OCI-LY1 (cell line): ENCODE measurements around the gene CDH4.

Experiments used
- H2AFZ ChIP-seq: fragments of 200-600 bp; sonication (generic), shearing (Covaris generic); 2 replicates; pipeline ENCODE4 v1.6.0; 2014; ENCODE audit warnings: antibody characterized with exemption, mild to moderate bottlenecking, low read length
- H3F3A ChIP-seq: fragments of 200-600 bp; sonication (generic), shearing (Covaris generic); 2 replicates; pipeline ENCODE4 v1.6.0; 2014; ENCODE audit warnings: mild to moderate bottlenecking, antibody characterized with exemption, low read length, moderate library complexity; ENCODE audit not compliant: insufficient read depth
- H3K27ac ChIP-seq: fragments of 200-600 bp; sonication (generic); 2 replicates; pipeline ENCODE4 v1.5.1; 2014; ENCODE audit warnings: low read length, mixed run types, mild to moderate bottlenecking, low read depth; ENCODE audit not compliant: poor library complexity, severe bottlenecking
- H3K27me3 ChIP-seq: fragments of 200-600 bp; sonication (generic); 2 replicates; pipeline ENCODE4 v1.6.0; 2014; ENCODE audit warnings: antibody characterized with exemption, mild to moderate bottlenecking, low read length, moderate library complexity; ENCODE audit not compliant: insufficient read depth
- H3K36me3 ChIP-seq: fragments of 200-600 bp; sonication (generic); 2 replicates; pipeline ENCODE4 v1.6.1; 2014; ENCODE audit warnings: mild to moderate bottlenecking, antibody characterized with exemption, low read length, moderate library complexity, mixed read lengths; ENCODE audit not compliant: insufficient read depth
- H3K4me1 ChIP-seq: fragments of 200-600 bp; sonication (generic); 2 replicates; pipeline ENCODE4 v1.5.1; 2014; ENCODE audit warnings: mild to moderate bottlenecking, low read length, moderate library complexity; ENCODE audit not compliant: insufficient read depth, severe bottlenecking
- H3K4me2 ChIP-seq: fragments of 200-600 bp; sonication (generic), shearing (Covaris generic); 2 replicates; pipeline ENCODE4 v1.6.1; 2014; ENCODE audit warnings: low read length
- H3K4me3 ChIP-seq: fragments of 200-600 bp; sonication (generic); 2 replicates; pipeline ENCODE4 v1.5.1; 2014; ENCODE audit warnings: low read length, low read depth, mild to moderate bottlenecking, mixed read lengths; ENCODE audit not compliant: poor library complexity, severe bottlenecking
- H3K79me2 ChIP-seq: fragments of 200-600 bp; shearing (Covaris generic); 2 replicates; pipeline ENCODE4 v1.6.1; 2016; ENCODE audit warnings: mixed run types, low read length, mixed read lengths; ENCODE audit not compliant: insufficient read depth
- H3K9ac ChIP-seq: fragments of 200-600 bp; sonication (generic), shearing (Covaris generic); 2 replicates; pipeline ENCODE4 v1.6.1; 2014; ENCODE audit warnings: mild to moderate bottlenecking, low read length, mixed read lengths
- H3K9me2 ChIP-seq: fragments of 200-600 bp; sonication (generic), shearing (Covaris generic); 2 replicates; pipeline ENCODE4 v1.6.1; 2014; ENCODE audit warnings: low read depth, mild to moderate bottlenecking, low read length, mixed read lengths
- H3K9me3 ChIP-seq: fragments of 200-600 bp; shearing (Covaris generic); 2 replicates; pipeline ENCODE4 v1.6.1; 2014; ENCODE audit warnings: low read length, mixed read lengths
- H4K20me1 ChIP-seq: fragments of 200-600 bp; sonication (generic), shearing (Covaris generic); 2 replicates; pipeline ENCODE4 v1.6.0; 2016; ENCODE audit warnings: mild to moderate bottlenecking, low read length; ENCODE audit not compliant: insufficient read depth
- EZH2 ChIP-seq: fragments of 200-600 bp; sonication (generic), shearing (Covaris generic); IDR thresholded peaks from 2 replicates; pipeline ENCODE4 v1.8.0; 2017; ENCODE audit warnings: borderline replicate concordance, mixed run types, mild to moderate bottlenecking, antibody characterized with exemption, low read length, moderate library complexity, mixed read lengths
- TF ChIP-seq, protein P1 (sequence below): fragments of 200-600 bp; sonication (generic), shearing (Covaris generic); IDR thresholded peaks from 2 replicates; pipeline ENCODE4 v1.5.1; 2017; ENCODE audit warnings: mild to moderate bottlenecking, antibody characterized with exemption, low read length, moderate library complexity, mixed read lengths

Gene CDH4

DNA sequence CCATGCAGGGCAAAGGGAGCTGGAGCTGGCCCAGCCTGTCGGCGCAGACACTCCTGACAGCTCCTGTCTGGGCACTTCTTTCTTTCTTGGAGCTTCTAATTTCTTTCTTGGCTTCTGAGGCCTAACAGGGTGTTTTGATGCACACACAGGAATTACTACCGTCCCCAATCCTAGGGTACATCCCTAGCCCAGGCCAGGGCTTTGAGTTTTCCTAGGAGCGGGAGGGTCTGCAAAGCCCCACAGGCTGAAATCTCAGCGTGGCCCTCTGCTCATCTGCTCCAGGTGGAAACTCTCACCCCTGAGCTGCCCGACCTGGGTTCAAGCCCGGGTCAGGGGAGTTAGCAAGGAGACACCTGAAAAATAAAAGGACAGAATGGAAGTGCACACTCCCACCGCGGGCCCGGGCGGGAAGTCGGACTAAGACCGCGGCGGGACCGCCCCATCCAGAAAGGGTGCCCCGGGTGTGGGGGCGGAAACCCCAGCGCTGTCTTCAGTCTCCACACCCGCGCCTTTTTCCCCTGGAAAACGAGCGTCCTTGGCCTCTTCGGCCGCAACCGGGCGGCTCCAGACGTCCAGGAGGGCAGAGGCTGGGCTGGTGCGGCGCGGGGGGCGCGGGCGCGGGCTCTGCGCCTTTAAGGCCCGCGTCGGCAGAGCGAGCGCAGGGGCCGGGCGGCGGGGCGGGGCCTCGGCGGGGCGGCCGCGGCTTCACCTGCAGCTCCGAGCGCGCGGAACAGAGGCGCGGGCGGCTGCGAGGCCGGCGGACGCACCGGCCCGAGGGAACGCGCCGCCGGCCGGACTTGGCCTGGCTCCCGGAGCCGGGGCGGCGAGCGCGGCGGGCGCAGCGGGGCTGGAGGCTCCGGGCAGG lies at the start of gene CDH4:
Gene CDH4 (plus strand): TSS at position 733 of the 865 bp plus-strand sequence.
- no peaks in the 10 kb centered on the region for H3K4me1 ChIP-seq
- H3K27me3 ChIP-seq = no peaks in the 10 kb centered on the region
- TF ChIP-seq, protein P1, sequence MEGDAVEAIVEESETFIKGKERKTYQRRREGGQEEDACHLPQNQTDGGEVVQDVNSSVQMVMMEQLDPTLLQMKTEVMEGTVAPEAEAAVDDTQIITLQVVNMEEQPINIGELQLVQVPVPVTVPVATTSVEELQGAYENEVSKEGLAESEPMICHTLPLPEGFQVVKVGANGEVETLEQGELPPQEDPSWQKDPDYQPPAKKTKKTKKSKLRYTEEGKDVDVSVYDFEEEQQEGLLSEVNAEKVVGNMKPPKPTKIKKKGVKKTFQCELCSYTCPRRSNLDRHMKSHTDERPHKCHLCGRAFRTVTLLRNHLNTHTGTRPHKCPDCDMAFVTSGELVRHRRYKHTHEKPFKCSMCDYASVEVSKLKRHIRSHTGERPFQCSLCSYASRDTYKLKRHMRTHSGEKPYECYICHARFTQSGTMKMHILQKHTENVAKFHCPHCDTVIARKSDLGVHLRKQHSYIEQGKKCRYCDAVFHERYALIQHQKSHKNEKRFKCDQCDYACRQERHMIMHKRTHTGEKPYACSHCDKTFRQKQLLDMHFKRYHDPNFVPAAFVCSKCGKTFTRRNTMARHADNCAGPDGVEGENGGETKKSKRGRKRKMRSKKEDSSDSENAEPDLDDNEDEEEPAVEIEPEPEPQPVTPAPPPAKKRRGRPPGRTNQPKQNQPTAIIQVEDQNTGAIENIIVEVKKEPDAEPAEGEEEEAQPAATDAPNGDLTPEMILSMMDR = no peak
- no peak for TF ChIP-seq EZH2
- H3K4me3 ChIP-seq = no peak within 1 kb of the TSS
- H3K79me2 ChIP-seq = no peaks in the 10 kb centered on the region
- H2AFZ ChIP-seq = no peak within 1 kb of the TSS
- H3K36me3 ChIP-seq = no peaks in the 10 kb centered on the region
- no peaks in the 10 kb centered on the region for H3K9me2 ChIP-seq
- H4K20me1 ChIP-seq = no peaks in the 10 kb centered on the region
- no peak within 1 kb of the TSS for H3K27ac ChIP-seq
- H3K4me2 ChIP-seq = no peak within 1 kb of the TSS
- H3K9me3 ChIP-seq = no peaks in the 10 kb centered on the region
- H3F3A ChIP-seq = no peaks in the 10 kb centered on the region
- no peak within 1 kb of the TSS for H3K9ac ChIP-seq

DNA sequence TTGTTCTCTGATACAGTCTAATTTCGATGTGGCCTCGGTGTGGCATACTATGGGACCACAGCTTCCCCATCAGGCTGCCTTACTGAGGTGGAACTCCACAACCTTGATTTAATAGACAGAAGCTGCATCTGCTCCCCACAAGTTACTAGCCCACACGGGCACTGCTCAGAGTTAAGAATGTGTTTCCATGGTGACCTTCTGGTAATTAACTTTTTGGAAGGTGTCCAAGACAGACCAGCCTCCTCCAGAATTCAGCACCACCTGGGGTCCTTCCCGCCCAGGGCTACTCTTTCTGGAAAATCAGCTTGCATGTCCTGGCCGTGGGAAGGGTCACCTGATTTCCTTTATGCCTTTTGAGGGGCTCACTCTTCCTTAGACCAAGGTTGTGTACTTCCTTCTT lies 48.7 kb upstream of the CDH4 start:
- Histone ChIP-seq H3K9me3 (no peaks in the 10 kb centered on the region), H3K79me2 (no peaks in the 10 kb centered on the region), H3K4me3 (no peak overlapping the region), H3K27me3 (no peaks in the 10 kb centered on the region), H3K9ac (no peak overlapping the region), H3K4me2 (no peak overlapping the region), H3K36me3 (no peaks in the 10 kb centered on the region), H3K27ac (no peak overlapping the region), H3K9me2 (no peaks in the 10 kb centered on the region), H2AFZ (no peak overlapping the region), H3K4me1 (no peaks in the 10 kb centered on the region), H3F3A (no peaks in the 10 kb centered on the region), H4K20me1 (no peaks in the 10 kb centered on the region)
- TF ChIP-seq, protein P1 = no peak
- TF ChIP-seq EZH2 = no peak

DNA sequence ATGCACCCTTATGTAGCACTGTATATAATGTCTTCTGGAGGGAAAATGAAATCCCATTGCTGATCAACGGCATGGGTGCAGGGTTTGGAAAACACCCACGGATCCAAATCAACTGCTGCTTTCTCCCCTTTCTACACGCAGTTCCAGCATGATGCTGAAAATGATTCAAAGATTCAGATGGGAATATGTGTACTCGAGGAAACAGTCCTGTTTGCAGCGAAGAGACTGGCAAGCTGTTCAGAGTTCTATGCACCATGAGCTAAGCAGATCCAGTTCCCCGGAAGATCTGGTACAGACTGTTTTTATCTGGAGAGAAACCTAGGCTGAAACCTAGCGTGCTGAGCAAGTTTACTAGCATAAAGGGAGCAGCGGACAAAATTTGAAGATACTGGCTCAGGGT lies 47.9 kb upstream of the CDH4 start:
- H3K27me3 ChIP-seq = no peaks in the 10 kb centered on the region
- no peak overlapping the region for H3K4me3 ChIP-seq
- H3K4me2 ChIP-seq = no peak overlapping the region
- no peak overlapping the region for H3K9ac ChIP-seq
- H3K9me2 ChIP-seq = no peaks in the 10 kb centered on the region
- no peaks in the 10 kb centered on the region for H3K36me3 ChIP-seq
- no peaks in the 10 kb centered on the region for H3K79me2 ChIP-seq
- no peaks in the 10 kb centered on the region for H3K4me1 ChIP-seq
- H3F3A ChIP-seq = no peaks in the 10 kb centered on the region
- TF ChIP-seq EZH2 = no peak
- TF ChIP-seq, protein P1 = no peak
- no peak overlapping the region for H2AFZ ChIP-seq
- H4K20me1 ChIP-seq = no peaks in the 10 kb centered on the region
- no peaks in the 10 kb centered on the region for H3K9me3 ChIP-seq
- no peak overlapping the region for H3K27ac ChIP-seq
